ENCODE results near the gene MTX2. TPM values are rescaled to one million over a fixed set of nuclear protein-coding genes. Genes with fewer than 3 reads are reported as not detected.
"Not testable (repeated sequence)": the region's sequence is repeated elsewhere in the genome, so short reads cannot be mapped to it uniquely, and the experiment has no call there.

Gene MTX2
- total and polyA plus RNA-seq, 2 donors (not counting 3 experiments of a cell fraction or from before 2014, with no cell fraction given), result 31.3 TPM

GRCh38 chr2:176297737-176298136 is 28.5 kb downstream of the MTX2 start:
- dilution Hi-C loops (cut with MboI; ENCODE audit: extremely low pct_ligation_motif_present, low sequenced_read_pairs) (no loop called here), intact Hi-C loops (cut with micrococcal nuclease) (no loop called here)
- Histone ChIP-seq H3K36me3 (ENCODE audit: control insufficient read depth in 2 of 2, extremely low read depth in 1 of 2, insufficient read depth in 2 of 2, low read length in 2 of 2) (peaks cover 0 to 2% of the 10 kb centered on the region in 2 experiments), H3K9me3 (replicated peaks; ENCODE audit: control insufficient read depth, insufficient read depth, low read length) (no peaks in the 10 kb centered on the region), H4K20me1 (replicated peaks; ENCODE audit: control insufficient read depth, extremely low read depth, insufficient read depth, low read length) (no peaks in the 10 kb centered on the region), H3K4me2 (ENCODE audit: insufficient read depth, low read length) (no peak overlapping the region), H3K9ac (replicated peaks; ENCODE audit: extremely low read depth, insufficient read depth, low read length) (no peak overlapping the region), H3K79me2 (ENCODE audit: control insufficient read depth, insufficient read depth, low read length) (peaks cover 14% of the 10 kb centered on the region), H3K27me3 (ENCODE audit: control insufficient read depth in 2 of 2, insufficient read depth in 2 of 2, low read length in 2 of 2) (no peaks in the 10 kb centered on the region), H3K4me3 (replicated peaks in 1 of 3; ENCODE audit: insufficient read depth in 1 of 3, low read depth in 1 of 3, low read length in 3 of 3) (no peak overlapping the region), H3K27ac (ENCODE audit: insufficient read depth, low read depth, low read length) (no peak overlapping the region), H2AFZ (ENCODE audit: low read depth, low read length) (no peak overlapping the region), H3K9me1 (replicated peaks; ENCODE audit: control insufficient read depth, extremely low read depth, insufficient read depth, low read length) (no peaks in the 10 kb centered on the region), H3K4me1 (ENCODE audit: control insufficient read depth, extremely low read depth, insufficient read depth, low read length) (no peaks in the 10 kb centered on the region)
- POLR2A ChIA-PET, result no interaction called here
- no peak for TF ChIP-seq POLR2A (IDR thresholded peaks at IDR 0.05; ENCODE audit: low read depth, low read length)
- no peak for TF ChIP-seq FOS (IDR thresholded peaks at IDR 0.05; ENCODE audit: borderline replicate concordance, insufficient read depth, low read length)
- TF ChIP-seq, protein P1, sequence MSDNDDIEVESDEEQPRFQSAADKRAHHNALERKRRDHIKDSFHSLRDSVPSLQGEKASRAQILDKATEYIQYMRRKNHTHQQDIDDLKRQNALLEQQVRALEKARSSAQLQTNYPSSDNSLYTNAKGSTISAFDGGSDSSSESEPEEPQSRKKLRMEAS (IDR thresholded peaks at IDR 0.05; ENCODE audit: insufficient read depth, insufficient read length), result no peak
- no peak for TF ChIP-seq EZH2 (IDR thresholded peaks at IDR 0.05; ENCODE audit: borderline replicate concordance, low read depth, low read length, severe bottlenecking)
- no peak for TF ChIP-seq MYC (IDR thresholded peaks at IDR 0.05; ENCODE audit: low read depth, low read length)
- no peak for TF ChIP-seq CTCF (IDR thresholded peaks at IDR 0.05; ENCODE audit: extremely low read depth in 1 of 2, insufficient read depth in 1 of 2, low read depth in 1 of 2, low read length in 2 of 2)
- TF ChIP-seq JUN (IDR thresholded peaks at IDR 0.05; ENCODE audit: borderline replicate concordance, insufficient read depth, insufficient read length, low read depth), result no peak
- no peak for TF ChIP-seq GATA2 (IDR thresholded peaks at IDR 0.05; ENCODE audit: insufficient read depth, insufficient read length, low read depth, low read length)
- no TSS peak for BruUV-seq (replicated peaks)
- CTCF ChIA-PET, result interaction anchor here (1.0 to 1.6 kb wide), 3 partner anchors 10 to 157 kb away, joined by 3 to 9 read pairs (median 5); no protein-coding TSS in a partner anchor
- no peak for DNase-seq (ENCODE audit: low read depth, low spot score)
- FAIRE-seq, result no peak

- H3K27me3 ChIP-seq (ENCODE audit: control insufficient read depth in 2 of 2, insufficient read depth in 2 of 2, low read length in 2 of 2); H3K9ac ChIP-seq (replicated peaks; ENCODE audit: extremely low read depth, insufficient read depth, low read length); H3K79me2 ChIP-seq (ENCODE audit: control insufficient read depth, insufficient read depth, low read length); intact Hi-C loops (cut with micrococcal nuclease); H3K27ac ChIP-seq (ENCODE audit: insufficient read depth, low read depth, low read length); H2AFZ ChIP-seq (ENCODE audit: low read depth, low read length); H3K4me1 ChIP-seq (ENCODE audit: control insufficient read depth, extremely low read depth, insufficient read depth, low read length); DNase-seq (ENCODE audit: low read depth, low spot score); H3K4me3 ChIP-seq (replicated peaks in 1 of 3; ENCODE audit: insufficient read depth in 1 of 3, low read depth in 1 of 3, low read length in 3 of 3); H3K9me3 ChIP-seq (replicated peaks; ENCODE audit: control insufficient read depth, insufficient read depth, low read length); BruUV-seq (replicated peaks); H3K4me2 ChIP-seq (ENCODE audit: insufficient read depth, low read length); H3K9me1 ChIP-seq (replicated peaks; ENCODE audit: control insufficient read depth, extremely low read depth, insufficient read depth, low read length); dilution Hi-C loops (cut with MboI; ENCODE audit: extremely low pct_ligation_motif_present, low sequenced_read_pairs); POLR2A ChIA-PET; H3K36me3 ChIP-seq (ENCODE audit: control insufficient read depth in 2 of 2, extremely low read depth in 1 of 2, insufficient read depth in 2 of 2, low read length in 2 of 2); H4K20me1 ChIP-seq (replicated peaks; ENCODE audit: control insufficient read depth, extremely low read depth, insufficient read depth, low read length); FAIRE-seq: not testable (repeated sequence)
- CTCF ChIA-PET, result interaction anchor here (1.4 kb wide), 2 partner anchors 149 to 248 kb away, joined by 4 read pairs; no protein-coding TSS in a partner anchor
These were observed 36.8 kb downstream of the MTX2 start for GRCh38 chr2:176306020-176306419.
